Measurements from ENCODE around the gene SBNO2.
A peak's percentile ranks its signal among the peaks of the same experiment; 100 is the strongest.
"Not testable (repeated sequence)": the region's sequence is repeated elsewhere in the genome, so short reads cannot be mapped to it uniquely, and the experiment has no call there.

Gene SBNO2

GRCh38 chr19:1173845-1174809 is at the start of gene SBNO2:
SBNO2 (minus strand) TSS chr19:1174268; CDS start chr19:1154276, 19,992 bp downstream.
- DNase-seq (ENCODE audit: low read depth in 2 of 2) = peak; percentile 84 to 96

GRCh38 chr19:1223018-1223855 is 49.2 kb upstream of the SBNO2 start:
- DNase-seq (ENCODE audit: low read depth in 2 of 2) = no peak

- DNase-seq (ENCODE audit: low read depth in 2 of 2) = no peak
Measured at GRCh38 chr19:1222394-1222793, 48.3 kb upstream of the SBNO2 start.

- DNase-seq (ENCODE audit: low read depth in 2 of 2) = no peak
Measured at GRCh38 chr19:1221904-1222255, 47.8 kb upstream of the SBNO2 start.

GRCh38 chr19:1220976-1221903 is 47.2 kb upstream of the SBNO2 start:
- DNase-seq (ENCODE audit: low read depth in 2 of 2) = no peak

- DNase-seq (ENCODE audit: low read depth in 2 of 2) = no peak
Measured at GRCh38 chr19:1220477-1220930, 46.4 kb upstream of the SBNO2 start.

- DNase-seq (ENCODE audit: low read depth in 2 of 2) = no peak
Measured at GRCh38 chr19:1219786-1220476, 45.9 kb upstream of the SBNO2 start.

GRCh38 chr19:1218751-1219567 is 44.9 kb upstream of the SBNO2 start:
- DNase-seq (ENCODE audit: low read depth in 2 of 2) = no peak

GRCh38 chr19:1217366-1217765 is 43.3 kb upstream of the SBNO2 start:
- no peak for DNase-seq (ENCODE audit: low read depth in 2 of 2)

- DNase-seq (ENCODE audit: low read depth in 2 of 2) = no peak
Measured at GRCh38 chr19:1216756-1217155, 42.7 kb upstream of the SBNO2 start.

- DNase-seq (ENCODE audit: low read depth in 2 of 2) = no peak
Measured at GRCh38 chr19:1214862-1215731, 41.0 kb upstream of the SBNO2 start.

- no peak for DNase-seq (ENCODE audit: low read depth in 2 of 2)
Measured at GRCh38 chr19:1214299-1214861, 40.3 kb upstream of the SBNO2 start.

GRCh38 chr19:1213391-1214286 is 39.6 kb upstream of the SBNO2 start:
- DNase-seq (ENCODE audit: low read depth in 2 of 2) = no peak

- DNase-seq (ENCODE audit: low read depth in 2 of 2) = no peak
Measured at GRCh38 chr19:1211494-1212234, 37.6 kb upstream of the SBNO2 start.

GRCh38 chr19:1210227-1210538 is 36.1 kb upstream of the SBNO2 start:
- no peak for DNase-seq (ENCODE audit: low read depth in 2 of 2)

- DNase-seq (ENCODE audit: low read depth in 2 of 2) = not testable (repeated sequence)
Measured at GRCh38 chr19:1208830-1209229, 34.8 kb upstream of the SBNO2 start.

- no peak for DNase-seq (ENCODE audit: low read depth in 2 of 2)
Measured at GRCh38 chr19:1206864-1207450, 32.9 kb upstream of the SBNO2 start.

All from stimulated activated CD4-positive, alpha-beta T cell treated with anti-CD3 and anti-CD28 coated beads, Interleukin-1b, Interleukin-23, amount 100 ng/mL, for 1 hour (primary cell).